GM18502 (cell line): Measurements from ENCODE around the gene BRD7.
A peak's percentile ranks its signal among the peaks of the same experiment; 100 is the strongest.

Experiments used
- ATAC-seq: cut with Tn5 transposase; IDR thresholded peaks from one replicate; pipeline ENCODE4 v1.9.1; 2021; ENCODE audit warnings: mild to moderate bottlenecking; ENCODE audit not compliant: unreplicated experiment, poor library complexity

Gene BRD7

DNA sequence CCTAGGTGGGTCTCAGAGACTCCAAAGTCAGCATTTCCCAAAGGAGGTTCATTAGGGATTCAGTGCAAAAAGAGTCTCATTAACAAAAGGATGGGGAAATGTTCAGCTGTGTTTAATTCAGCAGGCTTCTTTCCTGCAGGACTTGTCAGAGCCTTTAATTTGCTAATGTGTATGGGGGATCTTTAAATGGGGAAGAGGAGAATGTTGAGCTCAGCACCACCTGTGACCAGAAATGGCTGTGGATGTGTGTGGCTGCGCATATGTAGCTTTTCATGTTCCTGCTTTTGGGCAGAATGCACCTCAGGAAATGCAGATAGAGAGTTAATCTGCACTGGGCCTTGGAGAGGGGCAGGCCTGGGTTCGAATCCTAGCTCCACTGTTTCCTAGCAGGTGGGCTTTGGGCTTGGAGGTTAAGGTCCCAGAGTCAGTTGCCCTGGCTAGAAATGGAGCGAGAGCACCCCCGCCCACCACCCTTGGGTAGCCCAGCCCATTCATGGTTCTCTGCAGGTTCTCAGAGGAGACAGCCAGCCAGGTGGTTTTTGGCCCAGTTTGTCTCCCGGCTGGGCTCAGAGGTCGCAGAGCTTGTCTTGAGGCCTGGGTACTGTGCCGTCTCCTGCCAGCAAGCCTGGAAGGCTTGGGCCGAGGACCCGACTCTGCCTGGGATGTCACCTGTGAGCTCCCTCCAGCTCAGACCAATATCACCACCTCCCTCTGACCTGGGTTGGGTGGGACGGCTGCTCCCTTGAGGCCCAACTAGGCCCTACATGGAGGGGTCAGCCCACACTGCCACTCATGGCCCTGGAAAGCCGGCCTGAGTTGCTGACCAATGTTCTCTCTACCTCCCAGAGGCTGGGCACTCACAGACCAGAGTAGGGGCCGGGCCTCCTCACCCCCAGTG is 93.1 kb downstream of the BRD7 start:
- no peak for ATAC-seq

DNA sequence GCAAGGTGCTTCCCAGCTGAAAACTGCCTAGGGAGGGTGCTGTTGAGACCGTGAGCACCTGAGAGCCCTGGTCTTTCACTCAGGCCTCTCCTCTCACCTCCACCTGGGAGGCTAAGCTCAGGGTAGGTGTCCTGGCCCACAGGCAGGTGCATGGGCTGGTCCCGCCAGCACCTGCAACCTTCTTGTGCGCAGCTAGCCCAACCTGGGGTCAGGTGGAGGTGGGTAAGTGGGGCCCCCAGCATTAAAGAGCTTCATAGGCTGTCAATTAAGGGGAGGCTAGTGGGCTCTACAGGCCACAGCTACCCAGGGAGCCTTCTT is 93.7 kb downstream of the BRD7 start:
- no peak for ATAC-seq

- ATAC-seq: peak; percentile 41
These were observed 94.3 kb downstream of the BRD7 start for GRCh38 chr16:50274326-50275097.

GRCh38 chr16:50273888-50274325 is 94.9 kb downstream of the BRD7 start:
- ATAC-seq: peak; percentile 69

DNA sequence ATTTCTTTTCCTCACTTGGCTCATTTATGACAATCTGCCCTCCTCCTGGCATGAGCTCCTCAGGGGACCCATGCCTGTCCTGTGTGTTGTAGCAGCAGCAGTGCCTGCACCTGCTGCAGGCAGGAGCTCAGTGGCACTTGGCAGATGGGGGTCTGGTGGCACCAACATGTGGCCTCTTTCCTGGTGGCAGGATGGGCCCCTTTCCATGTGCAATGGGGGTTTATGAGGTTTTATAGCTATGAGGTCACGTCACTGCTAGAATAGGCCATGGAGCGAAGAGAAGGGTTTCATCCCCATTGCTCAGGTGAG is 95.5 kb downstream of the BRD7 start:
- ATAC-seq: no peak

DNA sequence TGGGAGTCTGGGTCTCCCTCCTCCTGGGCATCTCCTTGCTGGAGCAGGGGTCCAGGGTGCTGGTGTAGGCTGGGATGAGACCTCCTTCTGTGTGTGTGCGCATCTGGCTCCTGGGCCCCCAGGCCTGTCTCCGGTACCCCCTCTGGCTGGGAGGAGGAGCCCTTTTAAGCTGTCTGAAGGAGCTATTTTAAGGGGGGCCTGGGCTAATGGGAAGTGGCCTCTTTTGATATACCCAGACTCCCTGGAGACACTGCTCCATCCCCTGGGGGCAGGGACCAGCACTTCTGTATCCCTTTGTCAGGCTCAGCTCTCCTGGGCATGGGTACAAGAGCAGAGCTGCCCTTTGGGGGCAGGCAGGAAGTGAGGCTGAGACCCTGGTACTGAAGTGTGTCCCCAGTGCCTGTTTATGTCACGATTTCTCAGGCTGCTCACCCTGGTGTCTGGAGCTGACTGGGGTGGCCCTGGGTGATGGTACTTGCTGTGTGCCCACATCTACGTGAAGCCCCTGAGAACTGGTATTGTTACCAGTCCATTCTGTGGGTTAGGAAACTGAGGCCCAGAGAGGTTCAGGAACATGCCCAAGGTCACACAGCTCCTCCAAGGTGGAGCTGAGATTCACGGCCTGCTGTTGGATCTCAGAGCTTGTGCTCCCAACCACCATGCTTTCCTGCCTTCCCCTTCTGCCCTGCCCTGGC is 96.0 kb downstream of the BRD7 start:
- ATAC-seq: no peak

DNA sequence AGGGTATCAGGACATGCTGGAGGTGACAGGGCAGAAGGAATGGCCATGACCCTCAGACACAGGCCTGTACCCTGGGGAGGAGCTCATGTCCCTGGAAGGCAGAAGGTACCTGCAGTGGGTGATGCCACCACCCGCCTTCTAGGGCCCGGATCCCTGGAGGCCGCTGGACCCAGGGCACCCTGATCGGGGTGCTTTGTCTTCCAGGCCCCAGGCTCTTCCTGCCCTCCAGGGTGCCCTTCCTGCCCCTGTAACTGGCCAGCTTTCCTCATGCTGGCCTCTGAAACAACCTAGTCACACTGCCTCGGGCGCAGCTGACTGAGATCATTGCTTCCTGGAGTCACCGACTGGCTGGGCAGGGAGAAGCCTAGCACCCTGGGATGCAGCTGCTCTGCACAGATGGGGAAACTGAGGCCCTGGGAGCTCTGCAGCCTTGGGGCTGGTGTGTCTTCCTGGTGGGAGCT is 96.6 kb downstream of the BRD7 start:
- no peak for ATAC-seq

- no peak for ATAC-seq
These were observed 97.4 kb downstream of the BRD7 start for GRCh38 chr16:50271148-50272041.

- ATAC-seq: no peak
These were observed 98.2 kb downstream of the BRD7 start for GRCh38 chr16:50270510-50271147.

DNA sequence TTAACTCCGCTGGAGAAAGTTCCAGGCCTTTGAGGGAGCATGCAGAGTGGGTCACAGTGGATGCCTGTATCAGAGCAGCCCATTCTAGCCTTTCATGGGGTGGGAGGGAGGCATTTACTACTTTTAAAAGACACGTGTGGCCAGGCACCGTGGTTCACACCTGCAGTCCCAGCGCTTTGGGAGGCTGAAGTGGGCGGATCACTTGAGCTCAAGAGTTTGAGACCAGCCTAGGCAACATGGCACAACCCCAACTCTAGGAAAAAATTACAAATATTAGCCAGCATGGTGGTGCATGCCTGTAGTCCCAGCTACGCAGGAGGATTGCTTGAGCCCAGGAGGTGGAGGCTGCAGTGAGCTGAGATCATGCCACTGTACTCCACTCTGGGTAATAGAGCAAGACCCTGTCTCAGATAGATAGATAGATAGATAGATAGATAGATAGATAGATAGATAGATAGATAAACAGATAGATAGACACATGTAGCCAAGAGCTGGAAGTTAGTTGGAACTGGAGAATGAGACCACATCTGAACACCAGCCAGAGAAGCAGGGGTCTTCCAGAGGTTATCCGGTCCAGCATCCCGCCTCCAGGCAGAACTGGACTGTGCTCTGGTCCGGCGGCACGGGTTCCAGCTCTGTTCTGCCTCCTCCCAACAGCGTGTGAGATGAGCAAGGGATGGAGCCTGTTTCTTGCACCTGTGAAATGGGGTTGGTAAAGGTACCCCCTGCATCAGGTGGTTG is 98.8 kb downstream of the BRD7 start:
- ATAC-seq: no peak

- no peak for ATAC-seq
These were observed 99.6 kb downstream of the BRD7 start for GRCh38 chr16:50269061-50269705.

DNA sequence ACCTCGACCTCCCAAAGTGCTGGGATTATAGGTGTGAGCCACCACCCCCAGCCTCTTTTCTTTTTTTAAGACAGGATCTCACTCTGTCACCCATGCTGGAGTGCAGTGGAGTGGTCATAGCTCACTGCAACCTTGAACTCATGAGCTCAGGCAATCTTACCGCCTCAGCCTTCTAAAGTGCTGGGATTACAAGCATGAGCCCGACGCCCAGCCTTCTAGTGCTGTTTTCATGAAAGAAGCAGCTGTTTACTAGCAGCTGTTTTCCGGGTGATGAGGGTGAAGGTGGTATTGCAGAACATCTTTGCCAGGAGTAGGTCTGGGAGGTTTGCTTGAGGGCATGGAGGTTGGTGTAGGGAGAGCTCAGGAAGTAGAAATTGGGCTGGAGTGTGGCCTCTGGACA is 100.4 kb downstream of the BRD7 start:
- no peak for ATAC-seq

GRCh38 chr16:50267651-50268050 is 101.1 kb downstream of the BRD7 start:
- ATAC-seq: no peak

GRCh38 chr16:50267151-50267631 is 101.6 kb downstream of the BRD7 start:
- no peak for ATAC-seq

GRCh38 chr16:50266337-50267091 is 102.3 kb downstream of the BRD7 start, which contains the start of gene ADCY7:
ADCY7 (plus strand) TSS chr16:50266551; CDS start chr16:50288180, 21,629 bp downstream.
- ATAC-seq: peak; percentile 82
